Endothelial cell of umbilical vein (primary cell): ENCODE results near the gene ZBTB37. TPM values are rescaled to one million over a fixed set of nuclear protein-coding genes. Genes with fewer than 3 reads are reported as not detected.

Experiments
- BruUV-seq: library from RNA; stranded (reverse); fragments of 400-500 nt; replicated peaks from 2 replicates; lab custom pipeline; 2021; lab: Mats Ljungman, UMichigan
- CTCF ChIA-PET: fragments of 300-600, 350-600 bp; sonication (Branson Sonifier 250); formaldehyde crosslinking; loops from one replicate; lab custom pipeline; 2021; ENCODE audit warnings: antibody characterized with exemption, inconsistent platforms; lab: Charles Lee
- POLR2A ChIA-PET: fragments of 300-600, 350-600 bp; sonication (Branson Sonifier 250); formaldehyde crosslinking; loops from one replicate; lab custom pipeline; 2021; ENCODE audit warnings: antibody characterized with exemption, inconsistent platforms; lab: Charles Lee
- DNase-seq: peaks from one replicate; pipeline ENCODE4 v3.0.0-alpha.2; 2011; ENCODE audit warnings: low read depth, low spot score
- FAIRE-seq: peaks from 2 replicates; lab custom pipeline; 2011; peaks lifted over from hg19 to GRCh38; lab: Jason Lieb, UNC
- H2AFZ ChIP-seq: 2 replicates; pipeline ENCODE4 v1.6.0; 2012; ENCODE audit warnings: low read depth, low read length, control low read depth, inconsistent platforms
- H3K27ac ChIP-seq: 2 replicates; pipeline ENCODE4 v1.5.1; 2011; ENCODE audit warnings: low read depth, mild to moderate bottlenecking, control low read depth, low read length, moderate library complexity; ENCODE audit not compliant: insufficient read depth
- H3K27me3 ChIP-seq, 2 experiments: 2 replicates each; pipeline versions ENCODE4 v1.6.0 to v1.6.1; 2011; ENCODE audit warnings: low read length in 2 of 2, mixed read lengths in 1 of 2; ENCODE audit not compliant: control insufficient read depth in 2 of 2, insufficient read depth in 2 of 2
- H3K36me3 ChIP-seq, 2 experiments: 2 replicates in 1 of 2; 3 replicates in 1 of 2; pipeline ENCODE4 v1.5.1; 2011; ENCODE audit warnings: low read length in 2 of 2, mild to moderate bottlenecking in 1 of 2, moderate library complexity in 1 of 2; ENCODE audit not compliant: control insufficient read depth in 2 of 2, insufficient read depth in 2 of 2; ENCODE audit errors: extremely low read depth in 1 of 2
- H3K4me1 ChIP-seq: 3 replicates; pipeline ENCODE4 v1.5.1; 2011; ENCODE audit warnings: mild to moderate bottlenecking, low read length; ENCODE audit not compliant: control insufficient read depth, insufficient read depth; ENCODE audit errors: extremely low read depth
- H3K4me2 ChIP-seq: 2 replicates; pipeline ENCODE4 v1.6.1; 2011; ENCODE audit warnings: low read length, control low read depth, mixed read lengths; ENCODE audit not compliant: insufficient read depth
- H3K4me3 ChIP-seq, 3 experiments: fragments of 200-600 bp in 1 of 3; sonication (generic), shearing (Covaris generic) in 1 of 3; replicated peaks in 1 of 3; 2 replicates each; pipeline ENCODE4 v1.5.1; 2011 to 2016; ENCODE audit warnings: control low read depth in 3 of 3, low read length in 3 of 3, mild to moderate bottlenecking in 2 of 3, inconsistent platforms in 1 of 3, low read depth in 1 of 3, moderate library complexity in 1 of 3; ENCODE audit not compliant: insufficient read depth in 1 of 3
- H3K79me2 ChIP-seq: 2 replicates; pipeline ENCODE4 v1.6.0; 2012; ENCODE audit warnings: low read length, inconsistent platforms; ENCODE audit not compliant: control insufficient read depth, insufficient read depth
- H3K9ac ChIP-seq: replicated peaks from 2 replicates; pipeline ENCODE3; 2011; ENCODE audit warnings: low read length, control low read depth; ENCODE audit not compliant: insufficient read depth; ENCODE audit errors: extremely low read depth
- H3K9me1 ChIP-seq: replicated peaks from 3 replicates; pipeline ENCODE4 v1.6.0; 2011; ENCODE audit warnings: mild to moderate bottlenecking, low read length; ENCODE audit not compliant: control insufficient read depth, insufficient read depth; ENCODE audit errors: extremely low read depth
- H3K9me3 ChIP-seq: replicated peaks from 2 replicates; pipeline ENCODE4 v1.5.1; 2012; ENCODE audit warnings: low read length, inconsistent platforms; ENCODE audit not compliant: control insufficient read depth, insufficient read depth
- H4K20me1 ChIP-seq: replicated peaks from 2 replicates; pipeline ENCODE3; 2011; ENCODE audit warnings: mild to moderate bottlenecking, low read length; ENCODE audit not compliant: control insufficient read depth, insufficient read depth; ENCODE audit errors: extremely low read depth
- CTCF ChIP-seq, 2 donors: IDR thresholded peaks; 1 replicate in 1 of 2; 2 replicates in 1 of 2; pipeline ENCODE4 v1.5.1; 2011; ENCODE audit warnings: low read length in 2 of 2, mild to moderate bottlenecking in 2 of 2, moderate library complexity in 2 of 2, control low read depth in 1 of 2, inconsistent platforms in 1 of 2, low read depth in 1 of 2; ENCODE audit not compliant: insufficient read depth in 1 of 2; ENCODE audit errors: extremely low read depth in 1 of 2
- EZH2 ChIP-seq: IDR thresholded peaks from 2 replicates; pipeline ENCODE4 v1.6.1; 2012; ENCODE audit warnings: borderline replicate concordance, low read depth, mild to moderate bottlenecking, moderate library complexity, low read length, inconsistent platforms; ENCODE audit not compliant: severe bottlenecking
- FOS ChIP-seq: IDR thresholded peaks from 2 replicates; pipeline ENCODE4 v1.6.1; 2011; ENCODE audit warnings: mild to moderate bottlenecking, low read length, moderate library complexity, borderline replicate concordance; ENCODE audit not compliant: insufficient read depth
- GATA2 ChIP-seq: IDR thresholded peaks from 2 replicates; pipeline ENCODE4 v1.7.0; 2011; ENCODE audit warnings: low read depth, mild to moderate bottlenecking, moderate library complexity, mixed read lengths, low read length; ENCODE audit not compliant: insufficient read length, insufficient read depth
- JUN ChIP-seq: IDR thresholded peaks from 2 replicates; pipeline ENCODE4 v1.6.1; 2011; ENCODE audit warnings: borderline replicate concordance, low read depth; ENCODE audit not compliant: insufficient read length, insufficient read depth
- MYC ChIP-seq: IDR thresholded peaks from one replicate; pipeline ENCODE4 v1.6.1; 2011; ENCODE audit warnings: mild to moderate bottlenecking, low read depth, low read length
- POLR2A ChIP-seq: IDR thresholded peaks from 2 replicates; pipeline ENCODE4 v1.6.1; 2012; ENCODE audit warnings: low read depth, mild to moderate bottlenecking, control low read depth, low read length
- POLR2AphosphoS5 ChIP-seq: IDR thresholded peaks from 2 replicates; pipeline ENCODE4 v1.6.1; 2012; ENCODE audit warnings: low read depth, mild to moderate bottlenecking, control low read depth, low read length, moderate library complexity; ENCODE audit not compliant: insufficient read depth
- dilution Hi-C: fragments of 300-500 bp; cut with MboI; formaldehyde crosslinking; loops from one replicate; pipeline ENCODE4 v1.15.0; 2019; ENCODE audit warnings: low sequenced_read_pairs; ENCODE audit not compliant: extremely low pct_ligation_motif_present
- intact Hi-C: fragments of 100-400 bp; cut with micrococcal nuclease; formaldehyde crosslinking; loops from one replicate; pipeline ENCODE4 v1.10.0; 2022
- polyA plus RNA-seq, 4 experiments: library from polyadenylated mRNA; depleted of rRNA in 3 of 4; stranded (reverse) in 3 of 4; unstranded in 1 of 4; fragments of >200 nt; gene quantifications; 2 replicates each; pipeline versions ENCODE4 v1.2.1 to v1.2.3, GENCODE V29; 2011 to 2012; ENCODE audit warnings: missing spikeins in 1 of 4
- total RNA-seq: library from RNA; stranded (reverse); gene quantifications from 2 replicates; pipeline ENCODE4 v1.2.3, GENCODE V29; 2021
- TF ChIP-seq, protein P1 (sequence below): IDR thresholded peaks from 2 replicates; pipeline ENCODE4 v1.6.1; 2011; ENCODE audit not compliant: insufficient read depth, insufficient read length

The ZBTB37 gene
- total and polyA plus RNA-seq, 2 donors (not counting 3 experiments of a cell fraction or from before 2014, with no cell fraction given): 0.94 to 5.9 TPM

- no peaks in the 10 kb centered on the region for H4K20me1 ChIP-seq
- intact Hi-C loops (no loop called here), dilution Hi-C loops (no loop called here)
- H3K4me3 ChIP-seq: no peak overlapping the region
- H3K27ac ChIP-seq: no peak overlapping the region
- DNase-seq (no peak), FAIRE-seq (no peak)
- CTCF ChIA-PET: interaction anchor here (1.0 to 1.4 kb wide), 2 partner anchors 9 to 27 kb away, joined by 3 to 4 read pairs; no protein-coding TSS in a partner anchor
- H3K4me2 ChIP-seq: no peak overlapping the region
- no peaks in the 10 kb centered on the region for H3K4me1 ChIP-seq
- H3K27me3 ChIP-seq: no peaks in the 10 kb centered on the region
- H3K9me1 ChIP-seq: no peaks in the 10 kb centered on the region
- POLR2A ChIA-PET: interaction anchor here (1.5 kb wide), 1 partner anchor 20 kb away, joined by 4 read pairs; the partner anchor contains the start of gene ZBTB37
- no TSS peak for BruUV-seq
- H2AFZ ChIP-seq: no peak overlapping the region
- H3K9me3 ChIP-seq: no peaks in the 10 kb centered on the region
- TF ChIP-seq, protein P1, sequence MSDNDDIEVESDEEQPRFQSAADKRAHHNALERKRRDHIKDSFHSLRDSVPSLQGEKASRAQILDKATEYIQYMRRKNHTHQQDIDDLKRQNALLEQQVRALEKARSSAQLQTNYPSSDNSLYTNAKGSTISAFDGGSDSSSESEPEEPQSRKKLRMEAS: no peak
- no peak for TF ChIP-seq CTCF (IDR thresholded peaks at IDR 0.05; ENCODE audit: extremely low read depth in 1 of 2, insufficient read depth in 1 of 2, low read depth in 1 of 2, low read length in 2 of 2)
- no peak for TF ChIP-seq POLR2A
- TF ChIP-seq MYC: no peak
- no peak for TF ChIP-seq POLR2AphosphoS5
- TF ChIP-seq GATA2: no peak
- no peak for TF ChIP-seq FOS
- no peak for TF ChIP-seq JUN
- no peak for TF ChIP-seq EZH2
- no peak overlapping the region for H3K9ac ChIP-seq
- H3K36me3 ChIP-seq: peaks cover 0 to 7% of the 10 kb centered on the region in 2 experiments
- H3K79me2 ChIP-seq: no peaks in the 10 kb centered on the region
Observed at GRCh38 chr1:173888749-173889148, 20.6 kb downstream of the ZBTB37 start.
